K562 (cell line): ENCODE results near the gene AMER3. TPM values are rescaled to one million over a fixed set of nuclear protein-coding genes. Genes with fewer than 3 reads are reported as not detected.

Experiments
- ATAC-seq: fragments of 200-7000 bp; cut with Tn5 transposase; 3 replicates; pipeline ENCODE4 v1.9.1; 2020; ENCODE audit warnings: moderate library complexity
- BruUV-seq: library from RNA; stranded (reverse); fragments of 400-500 nt; replicated peaks from 2 replicates; lab custom pipeline; 2021; lab: Mats Ljungman, UMichigan
- CTCF ChIA-PET: fragments of 300-600 bp; formaldehyde crosslinking; extraction: SDS; loops from one replicate; lab custom pipeline; 2021; ENCODE audit warnings: low intra/inter-chr PET ratio; lab: Yijun Ruan, JAX
- POLR2A ChIA-PET: fragments of 300-600, 350-650 bp; sonication (Branson Sonifier 250); formaldehyde crosslinking; extraction: SDS; loops from one replicate; lab custom pipeline; 2021; ENCODE audit warnings: antibody characterized with exemption, inconsistent platforms; lab: Yijun Ruan, JAX
- DNase-seq, 4 experiments: peaks; one replicate each; pipeline versions ENCODE4 v3.0.0 to v3.0.0-alpha.2; 2011 to 2018; ENCODE audit warnings: low spot score in 3 of 4, mixed read lengths in 3 of 4; ENCODE audit errors: extremely low read depth in 1 of 4
- FAIRE-seq: peaks from 2 replicates; lab custom pipeline; 2011; peaks lifted over from hg19 to GRCh38; lab: Jason Lieb, UNC
- H2AFZ ChIP-seq: 2 replicates; pipeline ENCODE4 v1.6.0; 2011; ENCODE audit warnings: low read depth, low read length, control low read depth, inconsistent platforms
- H3K27ac ChIP-seq: fragments of 200-600 bp; 3 replicates; pipeline ENCODE4 v1.8.0; 2011; ENCODE audit warnings: low read depth, mild to moderate bottlenecking, control low read depth, inconsistent platforms, low read length, moderate library complexity, mixed read lengths; ENCODE audit errors: extremely low read depth
- H3K27me3 ChIP-seq, 2 experiments: fragments of 300-600 bp in 1 of 2; 2 replicates in 1 of 2; 3 replicates in 1 of 2; pipeline versions ENCODE4 v1.6.0 to v1.8.0; 2011; ENCODE audit warnings: inconsistent platforms in 2 of 2, low read length in 2 of 2, mild to moderate bottlenecking in 1 of 2, mixed read lengths in 1 of 2, moderate library complexity in 1 of 2; ENCODE audit not compliant: control insufficient read depth in 2 of 2, insufficient read depth in 2 of 2
- H3K36me3 ChIP-seq: fragments of 300-600 bp; 3 replicates; pipeline ENCODE4 v1.8.0; 2011; ENCODE audit warnings: mild to moderate bottlenecking, low read length, inconsistent platforms; ENCODE audit not compliant: control insufficient read depth, insufficient read depth
- H3K4me1 ChIP-seq, 2 experiments: fragments of 200-600 bp in 1 of 2; replicated peaks in 1 of 2; 2 replicates in 1 of 2; 3 replicates in 1 of 2; pipeline versions ENCODE4 v1.5.1 to v1.8.0; 2011; ENCODE audit warnings: inconsistent platforms in 2 of 2, low read length in 2 of 2, mild to moderate bottlenecking in 1 of 2, mixed read lengths in 1 of 2, moderate library complexity in 1 of 2; ENCODE audit not compliant: control insufficient read depth in 2 of 2, insufficient read depth in 2 of 2
- H3K4me2 ChIP-seq: 2 replicates; pipeline ENCODE4 v1.6.1; 2011; ENCODE audit warnings: low read length, control low read depth, inconsistent platforms, mixed read lengths; ENCODE audit not compliant: insufficient read depth
- H3K4me3 ChIP-seq: fragments of 200-600 bp; sonication (generic), shearing (Covaris generic); 2 replicates; pipeline ENCODE4 v1.5.1; 2016; ENCODE audit warnings: control low read depth, inconsistent platforms
- H3K79me2 ChIP-seq: fragments of 200-600 bp; 3 replicates; pipeline ENCODE4 v1.8.0; 2011; ENCODE audit warnings: low read length, inconsistent platforms; ENCODE audit not compliant: control insufficient read depth, insufficient read depth
- H3K9ac ChIP-seq, 2 experiments: 2 replicates each; pipeline versions ENCODE4 v1.6.0 to v1.6.1; 2011; ENCODE audit warnings: low read depth in 2 of 2, low read length in 2 of 2, control low read depth in 1 of 2, inconsistent platforms in 1 of 2, mild to moderate bottlenecking in 1 of 2, mixed read lengths in 1 of 2; ENCODE audit not compliant: insufficient read depth in 1 of 2
- H3K9me1 ChIP-seq: one replicate; pipeline ENCODE4 v1.6.0; 2011; ENCODE audit warnings: inconsistent platforms, mild to moderate bottlenecking, low read length, moderate library complexity; ENCODE audit not compliant: control insufficient read depth, insufficient read depth
- H3K9me3 ChIP-seq: replicated peaks from 2 replicates; pipeline ENCODE4 v1.5.1; 2011; ENCODE audit warnings: low read depth, low read length, inconsistent platforms; ENCODE audit not compliant: control insufficient read depth, insufficient read depth
- H4K20me1 ChIP-seq: replicated peaks from 2 replicates; pipeline ENCODE4 v1.6.1; 2011; ENCODE audit warnings: low read length, inconsistent platforms, mixed read lengths; ENCODE audit not compliant: control insufficient read depth, insufficient read depth
- ATF7 ChIP-seq: fragments of 450-650 bp; IDR thresholded peaks from 2 replicates; pipeline ENCODE4 v1.7.1; 2014; ENCODE audit warnings: mild to moderate bottlenecking, moderate library complexity
- C11orf30 ChIP-seq: fragments of 450-650 bp; IDR thresholded peaks from 2 replicates; pipeline ENCODE4 v1.6.1; 2016; ENCODE audit warnings: low read depth, mild to moderate bottlenecking
- KLF1 ChIP-seq: fragments of 450-650 bp; IDR thresholded peaks from 2 replicates; pipeline ENCODE4 v1.6.1; 2016; ENCODE audit warnings: missing genetic modification characterization, missing compliant biosample characterization
- OTX1 ChIP-seq: fragments of 450-650 bp; formaldehyde crosslinking; IDR thresholded peaks from 2 replicates; pipeline ENCODE4 v1.4.0; 2022; ENCODE audit warnings: mild to moderate bottlenecking
- PCBP2 ChIP-seq: fragments of 200-400 bp; formaldehyde crosslinking; IDR thresholded peaks from 2 replicates; pipeline ENCODE4 v1.6.1; 2018; ENCODE audit warnings: low read length, low read depth, mild to moderate bottlenecking, moderate library complexity; ENCODE audit not compliant: poor library complexity, severe bottlenecking
- SAFB2 ChIP-seq: fragments of 200-400 bp; formaldehyde crosslinking; IDR thresholded peaks from 2 replicates; pipeline ENCODE4 v1.6.1; 2018; ENCODE audit warnings: borderline replicate concordance, low read length, low read depth, moderate library complexity; ENCODE audit not compliant: severe bottlenecking
- SIN3A ChIP-seq, 2 experiments: fragments of 150-350 bp in 1 of 2; IDR thresholded peaks; 2 replicates each; pipeline ENCODE4 v1.6.1; 2011 to 2016; ENCODE audit warnings: borderline replicate concordance in 2 of 2, low read depth in 2 of 2, low read length in 2 of 2, mild to moderate bottlenecking in 2 of 2, moderate library complexity in 2 of 2; ENCODE audit not compliant: control insufficient read depth in 1 of 2
- SMARCB1 ChIP-seq: IDR thresholded peaks from 2 replicates; pipeline ENCODE4 v1.6.1; 2011; ENCODE audit warnings: improper control_type of control experiment, low read depth; ENCODE audit not compliant: insufficient read length
- SMARCC2 ChIP-seq: fragments of 450-650 bp; IDR thresholded peaks from 2 replicates; pipeline ENCODE4 v1.6.1; 2017; ENCODE audit warnings: antibody characterized with exemption, moderate library complexity, mild to moderate bottlenecking, low read depth
- ZNF175 ChIP-seq: fragments of 200-800 bp; sonication (Bioruptor generic); IDR thresholded peaks from 2 replicates; pipeline ENCODE4 v1.6.1; 2016; ENCODE audit warnings: low read depth, mild to moderate bottlenecking, missing genetic modification characterization, missing compliant biosample characterization
- ZNF561 ChIP-seq: fragments of 450-650 bp; formaldehyde crosslinking; conservative IDR thresholded peaks from 2 replicates; pipeline ENCODE4 v1.4.0; 2020; ENCODE audit warnings: mild to moderate bottlenecking, moderate library complexity
- ZNF75A ChIP-seq: fragments of 450-650 bp; formaldehyde crosslinking; IDR thresholded peaks from 2 replicates; pipeline ENCODE4 v1.4.0; 2020; ENCODE audit warnings: mild to moderate bottlenecking
- WGBS: fragments of 100-300 bp; shearing (Covaris generic); methylation state at CpG from one replicate; pipeline ENCODE4 v1.1.6; 2016; ENCODE audit warnings: low coverage, mixed read lengths; ENCODE audit not compliant: insufficient coverage; ENCODE audit errors: missing lambda C conversion rate; 5-methylcytosine and 5-hydroxymethylcytosine counted together
- in situ Hi-C: fragments of 300-500 bp; cut with MboI; formaldehyde crosslinking; loops from 4 replicates; pipeline ENCODE4 v1.15.0; 2018; ENCODE audit warnings: inconsistent platforms, mixed read lengths
- intact Hi-C: fragments of 100-400 bp; cut with micrococcal nuclease; formaldehyde crosslinking; loops from 2 replicates; pipeline ENCODE4 v1.14.2; 2022
- polyA plus RNA-seq, 8 experiments: library from polyadenylated mRNA; depleted of rRNA in 4 of 8; stranded (reverse) in 5 of 8; unstranded in 3 of 8; fragments of >200 nt; fragmentation: Nextera tagmentation in 2 of 8; fragmentation: Illumina TruSeq in 1 of 8; extraction: Ambion mirVana in 2 of 8; extraction: Trizol in 1 of 8; gene quantifications; 2 replicates each; pipeline versions ENCODE4 v1.2.1 to v1.2.3, GENCODE V29; 2011 to 2014; ENCODE audit warnings: inconsistent platforms in 1 of 8, missing spikeins in 1 of 8
- total RNA-seq, 7 experiments: library from RNA; depleted of rRNA in 6 of 7; stranded (reverse); fragments of >200 nt in 6 of 7; fragmentation: Illumina TruSeq in 2 of 7; extraction: Trizol in 2 of 7; gene quantifications; 2 replicates each; pipeline versions ENCODE4 v1.2.1 to v1.2.3, GENCODE V29; 2011 to 2021; ENCODE audit warnings: low replicate concordance in 1 of 7
- TF ChIP-seq, protein P1 (sequence below): sonication (generic); formaldehyde crosslinking; IDR thresholded peaks from 2 replicates; pipeline ENCODE4 v1.8.0; 2023; ENCODE audit warnings: missing genetic modification reagents, mild to moderate bottlenecking, borderline replicate concordance
- TF ChIP-seq, protein P2 (sequence below): fragments of 450-650 bp; formaldehyde crosslinking; conservative IDR thresholded peaks from 2 replicates; pipeline ENCODE4 v1.4.0; 2022; ENCODE audit warnings: mild to moderate bottlenecking, missing genetic modification characterization
- TF ChIP-seq, protein P3 (sequence below): fragments of 450-650 bp; IDR thresholded peaks from 2 replicates; pipeline ENCODE4 v1.6.1; 2016; ENCODE audit warnings: antibody characterized with exemption

The AMER3 gene
- total and polyA plus RNA-seq, 9 of the 15 experiments (the other 6 are each of a cell fraction or from before 2014, with no cell fraction given), result not detected

DNA sequence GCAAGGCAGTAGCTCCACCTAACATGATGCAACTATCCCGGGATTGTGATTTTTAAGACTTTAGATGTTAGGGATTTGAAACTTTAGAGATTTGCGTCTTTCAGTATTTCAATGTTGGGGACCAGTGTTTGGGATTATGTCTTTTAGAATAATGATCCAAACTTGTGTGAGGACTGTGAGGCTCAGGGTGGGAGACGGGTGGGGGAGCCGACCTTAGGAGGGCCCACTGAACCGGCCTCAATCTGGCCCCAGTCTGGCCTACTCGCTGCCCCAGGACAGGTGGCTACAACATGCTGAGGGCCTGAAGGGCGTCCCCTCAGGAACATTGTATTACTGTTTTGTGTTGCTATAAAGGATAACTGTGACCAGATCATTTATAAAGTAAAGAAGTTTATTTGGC lies 10.7 kb downstream of the AMER3 start:
- H3K27me3 ChIP-seq, result peaks cover 0 to 56% of the 10 kb centered on the region in 2 experiments; a peak in 3 of 5 replicates
- BruUV-seq, result no TSS peak
- peaks cover 10% of the 10 kb centered on the region; the same call in 1 of the 2 replicates for H4K20me1 ChIP-seq
- intact Hi-C loops (no loop called here), in situ Hi-C loops (no loop called here)
- no peaks in the 10 kb centered on the region for H3K79me2 ChIP-seq
- ChIA-PET POLR2A (no interaction called here), CTCF (no interaction called here)
- H2AFZ ChIP-seq, result no peak overlapping the region
- 3% methylated on average over 7 of the region's 7 CpGs for WGBS
- ATAC-seq (no peak), FAIRE-seq (no peak), DNase-seq (no peak)
- no peak overlapping the region for H3K27ac ChIP-seq
- no peaks in the 10 kb centered on the region for H3K9me3 ChIP-seq
- H3K4me2 ChIP-seq, result no peak overlapping the region
- peaks cover 5 to 6% of the 10 kb centered on the region in 2 experiments; a peak in 3 of 5 replicates for H3K4me1 ChIP-seq
- no peaks in the 10 kb centered on the region for H3K9me1 ChIP-seq
- H3K9ac ChIP-seq, result no peak overlapping the region
- H3K36me3 ChIP-seq, result no peaks in the 10 kb centered on the region
- H3K4me3 ChIP-seq, result no peak overlapping the region
- TF ChIP-seq PCBP2, result no peak
- TF ChIP-seq SIN3A (IDR thresholded peaks at IDR 0.05; ENCODE audit: borderline replicate concordance in 2 of 2, control insufficient read depth in 1 of 2, low read depth in 2 of 2, low read length in 2 of 2), result no peak
- TF ChIP-seq SAFB2, result no peak
- no peak for TF ChIP-seq ATF7
- TF ChIP-seq SMARCC2, result no peak
- TF ChIP-seq, protein P1, sequence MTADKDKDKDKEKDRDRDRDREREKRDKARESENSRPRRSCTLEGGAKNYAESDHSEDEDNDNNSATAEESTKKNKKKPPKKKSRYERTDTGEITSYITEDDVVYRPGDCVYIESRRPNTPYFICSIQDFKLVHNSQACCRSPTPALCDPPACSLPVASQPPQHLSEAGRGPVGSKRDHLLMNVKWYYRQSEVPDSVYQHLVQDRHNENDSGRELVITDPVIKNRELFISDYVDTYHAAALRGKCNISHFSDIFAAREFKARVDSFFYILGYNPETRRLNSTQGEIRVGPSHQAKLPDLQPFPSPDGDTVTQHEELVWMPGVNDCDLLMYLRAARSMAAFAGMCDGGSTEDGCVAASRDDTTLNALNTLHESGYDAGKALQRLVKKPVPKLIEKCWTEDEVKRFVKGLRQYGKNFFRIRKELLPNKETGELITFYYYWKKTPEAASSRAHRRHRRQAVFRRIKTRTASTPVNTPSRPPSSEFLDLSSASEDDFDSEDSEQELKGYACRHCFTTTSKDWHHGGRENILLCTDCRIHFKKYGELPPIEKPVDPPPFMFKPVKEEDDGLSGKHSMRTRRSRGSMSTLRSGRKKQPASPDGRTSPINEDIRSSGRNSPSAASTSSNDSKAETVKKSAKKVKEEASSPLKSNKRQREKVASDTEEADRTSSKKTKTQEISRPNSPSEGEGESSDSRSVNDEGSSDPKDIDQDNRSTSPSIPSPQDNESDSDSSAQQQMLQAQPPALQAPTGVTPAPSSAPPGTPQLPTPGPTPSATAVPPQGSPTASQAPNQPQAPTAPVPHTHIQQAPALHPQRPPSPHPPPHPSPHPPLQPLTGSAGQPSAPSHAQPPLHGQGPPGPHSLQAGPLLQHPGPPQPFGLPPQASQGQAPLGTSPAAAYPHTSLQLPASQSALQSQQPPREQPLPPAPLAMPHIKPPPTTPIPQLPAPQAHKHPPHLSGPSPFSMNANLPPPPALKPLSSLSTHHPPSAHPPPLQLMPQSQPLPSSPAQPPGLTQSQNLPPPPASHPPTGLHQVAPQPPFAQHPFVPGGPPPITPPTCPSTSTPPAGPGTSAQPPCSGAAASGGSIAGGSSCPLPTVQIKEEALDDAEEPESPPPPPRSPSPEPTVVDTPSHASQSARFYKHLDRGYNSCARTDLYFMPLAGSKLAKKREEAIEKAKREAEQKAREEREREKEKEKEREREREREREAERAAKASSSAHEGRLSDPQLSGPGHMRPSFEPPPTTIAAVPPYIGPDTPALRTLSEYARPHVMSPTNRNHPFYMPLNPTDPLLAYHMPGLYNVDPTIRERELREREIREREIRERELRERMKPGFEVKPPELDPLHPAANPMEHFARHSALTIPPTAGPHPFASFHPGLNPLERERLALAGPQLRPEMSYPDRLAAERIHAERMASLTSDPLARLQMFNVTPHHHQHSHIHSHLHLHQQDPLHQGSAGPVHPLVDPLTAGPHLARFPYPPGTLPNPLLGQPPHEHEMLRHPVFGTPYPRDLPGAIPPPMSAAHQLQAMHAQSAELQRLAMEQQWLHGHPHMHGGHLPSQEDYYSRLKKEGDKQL (CRISPR knock-in tag), result no peak
- TF ChIP-seq KLF1, result no peak
- TF ChIP-seq ZNF561, result no peak
- TF ChIP-seq, protein P2, sequence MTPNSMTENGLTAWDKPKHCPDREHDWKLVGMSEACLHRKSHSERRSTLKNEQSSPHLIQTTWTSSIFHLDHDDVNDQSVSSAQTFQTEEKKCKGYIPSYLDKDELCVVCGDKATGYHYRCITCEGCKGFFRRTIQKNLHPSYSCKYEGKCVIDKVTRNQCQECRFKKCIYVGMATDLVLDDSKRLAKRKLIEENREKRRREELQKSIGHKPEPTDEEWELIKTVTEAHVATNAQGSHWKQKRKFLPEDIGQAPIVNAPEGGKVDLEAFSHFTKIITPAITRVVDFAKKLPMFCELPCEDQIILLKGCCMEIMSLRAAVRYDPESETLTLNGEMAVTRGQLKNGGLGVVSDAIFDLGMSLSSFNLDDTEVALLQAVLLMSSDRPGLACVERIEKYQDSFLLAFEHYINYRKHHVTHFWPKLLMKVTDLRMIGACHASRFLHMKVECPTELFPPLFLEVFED (CRISPR knock-in tag), result no peak
- no peak for TF ChIP-seq OTX1
- TF ChIP-seq SMARCB1, result no peak
- TF ChIP-seq C11orf30, result no peak
- TF ChIP-seq, protein P3, sequence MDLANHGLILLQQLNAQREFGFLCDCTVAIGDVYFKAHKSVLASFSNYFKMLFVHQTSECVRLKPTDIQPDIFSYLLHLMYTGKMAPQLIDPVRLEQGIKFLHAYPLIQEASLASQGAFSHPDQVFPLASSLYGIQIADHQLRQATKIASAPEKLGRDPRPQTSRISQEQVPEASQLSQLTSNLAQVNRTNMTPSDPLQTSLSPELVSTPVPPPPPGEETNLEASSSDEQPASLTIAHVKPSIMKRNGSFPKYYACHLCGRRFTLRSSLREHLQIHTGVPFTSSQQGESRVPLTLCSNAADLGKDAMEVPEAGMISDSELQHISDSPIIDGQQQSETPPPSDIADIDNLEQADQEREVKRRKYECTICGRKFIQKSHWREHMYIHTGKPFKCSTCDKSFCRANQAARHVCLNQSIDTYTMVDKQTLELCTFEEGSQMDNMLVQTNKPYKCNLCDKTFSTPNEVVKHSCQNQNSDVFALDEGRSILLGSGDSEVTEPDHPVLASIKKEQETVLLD, result no peak
- TF ChIP-seq ZNF75A (CRISPR knock-in tag), result no peak
- TF ChIP-seq ZNF175 (CRISPR knock-in tag), result no peak
